SW 1271 (cell line): Measurements from ENCODE around the gene CYB5A.
"Not testable (repeated sequence)": the region's sequence is repeated elsewhere in the genome, so short reads cannot be mapped to it uniquely, and the experiment has no call there.

Source experiments
- DNase-seq, 2 experiments: peaks; one replicate each; lab custom pipeline; 2025; lab: John Stamatoyannopoulos, UW

The CYB5A gene

DNA sequence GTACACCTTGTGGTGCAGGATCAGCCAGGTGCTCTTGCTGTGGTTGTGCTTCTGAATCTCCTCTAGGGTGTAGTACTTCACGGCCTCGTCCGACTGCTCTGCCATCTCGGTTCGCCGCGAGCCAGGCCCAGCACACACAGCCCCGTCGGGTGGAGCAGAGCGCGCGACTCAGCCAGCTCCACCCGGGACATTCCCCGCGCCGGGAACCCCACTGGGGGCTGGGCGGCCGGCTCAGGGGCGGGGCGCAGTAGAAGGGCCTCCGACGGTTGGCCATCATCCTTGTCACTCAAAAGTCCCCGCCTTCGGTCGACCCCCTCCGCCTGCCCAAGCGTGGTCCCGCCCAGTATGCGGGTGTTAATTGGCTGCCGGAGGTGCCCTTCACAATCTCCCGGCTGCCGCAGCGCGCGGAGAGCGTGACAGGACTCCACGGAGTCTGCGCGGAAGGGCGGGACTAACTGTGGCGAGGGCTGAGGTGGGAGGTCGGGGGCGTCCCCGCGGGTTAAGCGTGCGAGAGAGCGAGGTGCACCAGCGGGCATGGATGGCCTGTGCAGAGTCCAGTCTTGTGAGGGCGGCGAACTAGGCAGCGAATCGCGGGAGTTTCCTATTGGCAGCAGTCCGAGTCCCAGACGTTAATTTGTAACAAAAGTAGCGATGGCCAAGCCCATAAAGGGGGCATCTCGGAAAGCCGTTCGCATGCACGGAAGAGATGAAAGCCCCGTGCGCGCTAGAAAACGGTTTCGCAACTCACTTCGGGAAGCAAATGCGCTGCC is at the start of gene CYB5A:
Gene CYB5A (minus strand): TSS at position 193 of the 770 bp plus-strand sequence. CDS start 88 bp downstream, at position 105.
- DNase-seq: peak; percentile 76 to 92

- no peak for DNase-seq
Observed at GRCh38 chr18:74337912-74338309, 46.1 kb upstream of the CYB5A start.

- DNase-seq: no peak
Observed at GRCh38 chr18:74337155-74337911, 45.6 kb upstream of the CYB5A start.

DNA sequence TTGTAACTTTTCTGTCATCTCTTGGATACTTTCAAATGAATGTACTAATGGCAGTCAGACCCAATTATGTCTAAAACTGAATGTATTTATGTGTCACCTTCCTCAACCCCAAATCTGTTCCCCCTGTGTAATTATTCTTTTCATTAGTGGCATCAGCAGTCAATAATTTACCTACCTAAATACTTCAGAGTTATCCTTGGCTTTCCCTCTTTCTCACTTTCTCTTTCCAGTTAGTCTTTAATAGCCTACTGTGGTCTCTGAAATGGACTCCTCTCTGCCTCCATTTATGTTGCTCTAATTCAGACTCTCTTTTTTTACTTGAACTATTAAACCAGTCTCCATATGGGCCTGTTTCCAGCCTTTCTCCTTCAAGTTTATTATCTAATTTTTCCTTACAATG is 44.9 kb upstream of the CYB5A start:
- no peak for DNase-seq

DNA sequence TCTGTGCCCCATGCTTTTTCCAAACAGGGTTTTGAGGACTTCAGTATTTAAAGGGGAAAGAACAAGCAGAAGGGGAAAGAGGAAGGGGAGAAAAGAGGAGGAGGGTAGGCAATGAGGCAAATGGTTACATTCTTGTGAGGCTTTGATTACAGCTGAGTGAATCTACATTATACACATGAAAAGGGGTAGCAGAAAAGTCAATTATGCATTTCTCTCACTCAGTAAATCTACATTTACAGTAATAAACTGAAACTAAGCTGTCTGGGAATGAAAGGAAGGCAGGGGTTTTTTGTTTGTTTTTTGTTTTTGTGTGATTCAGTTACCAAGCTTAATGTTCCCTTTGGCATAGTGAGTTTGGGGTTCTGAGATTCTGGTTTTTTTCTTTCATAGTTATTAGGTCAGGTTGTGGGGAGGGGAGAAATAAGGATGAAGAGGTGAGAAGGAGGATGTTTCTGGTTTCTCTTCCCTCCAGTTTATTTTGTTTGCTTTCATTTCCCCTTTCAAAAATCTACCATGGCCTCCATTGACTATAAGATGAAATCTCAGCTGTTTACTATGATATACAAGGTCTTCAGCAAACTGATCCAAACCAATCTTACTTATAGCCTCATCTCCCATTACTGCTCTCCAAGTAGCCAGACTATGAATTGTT is 42.6 kb upstream of the CYB5A start:
- DNase-seq: no peak

- DNase-seq: no peak
Observed at GRCh38 chr18:74333091-74333490, 41.3 kb upstream of the CYB5A start.

GRCh38 chr18:74331404-74331803 is 39.6 kb upstream of the CYB5A start:
- peak in 1 of 2 experiments; percentile 42 for DNase-seq

GRCh38 chr18:74329688-74330205 is 38.0 kb upstream of the CYB5A start:
- DNase-seq: no peak

DNA sequence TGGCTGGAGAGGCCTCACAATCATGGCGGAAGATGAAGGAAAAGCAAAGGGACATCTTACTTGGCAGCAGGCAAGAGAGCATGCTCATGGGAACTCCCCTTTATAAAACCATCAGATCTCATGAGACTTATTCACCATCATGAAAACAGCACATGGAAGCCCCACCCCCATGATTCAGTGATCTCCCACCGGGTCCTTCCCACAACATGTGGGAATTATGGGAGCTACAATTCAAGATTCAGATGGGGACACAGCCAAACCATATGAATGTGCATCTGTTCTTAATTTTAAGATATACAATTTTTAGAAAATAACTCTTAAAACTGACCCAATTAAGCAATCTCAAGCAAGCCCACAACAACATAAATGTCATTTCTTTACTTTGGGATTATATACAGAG is 36.4 kb upstream of the CYB5A start:
- DNase-seq: no peak

DNA sequence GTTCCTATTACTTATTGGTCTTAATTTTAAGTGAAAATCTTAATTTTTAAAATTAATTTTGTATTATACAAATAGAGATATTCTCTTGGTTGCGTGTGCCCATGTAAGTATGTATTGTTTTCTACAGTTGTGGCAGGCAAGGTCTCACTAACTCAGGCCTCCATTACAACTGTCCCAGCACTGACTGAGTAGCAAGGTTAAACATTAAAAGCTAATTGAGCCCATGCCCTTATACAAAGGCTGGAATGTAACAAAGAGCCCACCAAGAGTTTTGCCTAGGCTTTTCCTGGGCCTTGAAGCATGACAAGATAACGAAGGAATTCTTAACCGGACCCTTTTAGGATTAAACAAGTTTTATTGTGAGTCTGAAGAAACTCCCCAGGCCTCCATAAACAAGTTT is 35.0 kb upstream of the CYB5A start:
- DNase-seq: not testable (repeated sequence)

- no peak for DNase-seq
Observed at GRCh38 chr18:74326231-74326630, 34.5 kb upstream of the CYB5A start.

- peak in 1 of 2 experiments; percentile 73 for DNase-seq
Observed at GRCh38 chr18:74316257-74317170, 24.8 kb upstream of the CYB5A start.

- DNase-seq: no peak
Observed at GRCh38 chr18:74315464-74316256, 23.9 kb upstream of the CYB5A start, which contains the start of gene C18orf63. Gene C18orf63, plus strand, starts transcription at chr18:74315839. Its CDS starts 2,027 bp downstream, at chr18:74317866.

GRCh38 chr18:74314759-74315463 is 23.1 kb upstream of the CYB5A start:
- DNase-seq: no peak

GRCh38 chr18:74311000-74311399 is 19.2 kb upstream of the CYB5A start:
- no peak for DNase-seq

GRCh38 chr18:74310411-74310810 is 18.6 kb upstream of the CYB5A start:
- DNase-seq: peak; percentile 11 to 61

- no peak for DNase-seq
Observed at GRCh38 chr18:74303936-74304335, 12.2 kb upstream of the CYB5A start.

- no peak for DNase-seq
Observed at GRCh38 chr18:74303306-74303705, 11.5 kb upstream of the CYB5A start.

- DNase-seq: no peak
Observed at GRCh38 chr18:74299746-74300145, 8.0 kb upstream of the CYB5A start.

GRCh38 chr18:74299162-74299561 is 7.4 kb upstream of the CYB5A start:
- DNase-seq: no peak
